ENCODE measurements around the gene ADGRV1. TPM values are rescaled to one million over a fixed set of nuclear protein-coding genes. Genes with fewer than 3 reads are reported as not detected.

ADGRV1 gene
- total RNA-seq, 2 experiments from 2014 or later, result not detected

- Histone ChIP-seq H3K27ac (ENCODE audit: low read depth, low read length, poor library complexity, severe bottlenecking) (no peak overlapping the region), H3K4me1 (ENCODE audit: insufficient read depth, low read length, poor library complexity, severe bottlenecking) (no peaks in the 10 kb centered on the region), H4K20me1 (ENCODE audit: insufficient read depth, low read length) (no peaks in the 10 kb centered on the region), H3K79me2 (ENCODE audit: insufficient read depth, low read depth, low read length) (no peaks in the 10 kb centered on the region), H3K9me2 (ENCODE audit: insufficient read depth, low read length) (no peaks in the 10 kb centered on the region), H3K36me3 (ENCODE audit: insufficient read depth, low read length) (no peaks in the 10 kb centered on the region), H3K4me3 (ENCODE audit: low read depth, low read length, poor library complexity, severe bottlenecking) (no peak overlapping the region), H2AFZ (ENCODE audit: low read length) (no peak overlapping the region), H3K9me3 (ENCODE audit: low read length) (no peaks in the 10 kb centered on the region), H3K4me2 (ENCODE audit: low read length) (no peak overlapping the region)
- no peak for DNase-seq (ENCODE audit: low spot score)
- intact Hi-C loops (cut with micrococcal nuclease; ENCODE audit: unreplicated experiment), result no loop called here
- TF ChIP-seq CTCF (conservative IDR thresholded peaks at IDR 0.05; ENCODE audit: low read length) (no peak), EZH2phosphoT487 (IDR thresholded peaks at IDR 0.05; ENCODE audit: borderline replicate concordance, low read depth, low read length) (no peak)
- BruUV-seq (replicated peaks), result no TSS peak
- POLR2A ChIA-PET, result no interaction called here
- CTCF ChIA-PET (ENCODE audit: unreplicated experiment), result no interaction called here
Measured at GRCh38 chr5:90902170-90902569, 343.6 kb downstream of the ADGRV1 start.

GRCh38 chr5:90902651-90903386, 344.2 kb downstream of the ADGRV1 start:
- Histone ChIP-seq H3K4me1 (ENCODE audit: insufficient read depth, low read length, poor library complexity, severe bottlenecking) (no peaks in the 10 kb centered on the region), H3K27ac (ENCODE audit: low read depth, low read length, poor library complexity, severe bottlenecking) (no peak overlapping the region), H3K36me3 (ENCODE audit: insufficient read depth, low read length) (no peaks in the 10 kb centered on the region), H3K4me3 (ENCODE audit: low read depth, low read length, poor library complexity, severe bottlenecking) (no peak overlapping the region), H3K4me2 (ENCODE audit: low read length) (no peak overlapping the region), H3K9me2 (ENCODE audit: insufficient read depth, low read length) (no peaks in the 10 kb centered on the region), H4K20me1 (ENCODE audit: insufficient read depth, low read length) (no peaks in the 10 kb centered on the region), H3K79me2 (ENCODE audit: insufficient read depth, low read depth, low read length) (no peaks in the 10 kb centered on the region), H2AFZ (ENCODE audit: low read length) (no peak overlapping the region), H3K9me3 (ENCODE audit: low read length) (no peaks in the 10 kb centered on the region)
- no TSS peak for BruUV-seq (replicated peaks)
- no peak for DNase-seq (ENCODE audit: low spot score)
- ChIA-PET CTCF (ENCODE audit: unreplicated experiment) (no interaction called here), POLR2A (no interaction called here)
- intact Hi-C loops (cut with micrococcal nuclease; ENCODE audit: unreplicated experiment), result no loop called here
- TF ChIP-seq CTCF (conservative IDR thresholded peaks at IDR 0.05; ENCODE audit: low read length) (no peak), EZH2phosphoT487 (IDR thresholded peaks at IDR 0.05; ENCODE audit: borderline replicate concordance, low read depth, low read length) (no peak)

- no peaks in the 10 kb centered on the region for H3K9me2 ChIP-seq (ENCODE audit: insufficient read depth, low read length)
- BruUV-seq (replicated peaks), result no TSS peak
- intact Hi-C loops (cut with micrococcal nuclease; ENCODE audit: unreplicated experiment), result no loop called here
- no peak overlapping the region for H3K27ac ChIP-seq (ENCODE audit: low read depth, low read length, poor library complexity, severe bottlenecking)
- no peaks in the 10 kb centered on the region for H3K36me3 ChIP-seq (ENCODE audit: insufficient read depth, low read length)
- ChIA-PET CTCF (ENCODE audit: unreplicated experiment) (no interaction called here), POLR2A (no interaction called here)
- no peak for DNase-seq (ENCODE audit: low spot score)
- H3K4me1 ChIP-seq (ENCODE audit: insufficient read depth, low read length, poor library complexity, severe bottlenecking), result no peaks in the 10 kb centered on the region
- H3K79me2 ChIP-seq (ENCODE audit: insufficient read depth, low read depth, low read length), result no peaks in the 10 kb centered on the region
- TF ChIP-seq CTCF (conservative IDR thresholded peaks at IDR 0.05; ENCODE audit: low read length) (no peak), EZH2phosphoT487 (IDR thresholded peaks at IDR 0.05; ENCODE audit: borderline replicate concordance, low read depth, low read length) (no peak)
- no peak overlapping the region for H3K4me3 ChIP-seq (ENCODE audit: low read depth, low read length, poor library complexity, severe bottlenecking)
- no peak overlapping the region for H3K4me2 ChIP-seq (ENCODE audit: low read length)
- H3K9me3 ChIP-seq (ENCODE audit: low read length), result no peaks in the 10 kb centered on the region
- no peak overlapping the region for H2AFZ ChIP-seq (ENCODE audit: low read length)
- H4K20me1 ChIP-seq (ENCODE audit: insufficient read depth, low read length), result no peaks in the 10 kb centered on the region
Measured at GRCh38 chr5:90909101-90909503, 350.5 kb downstream of the ADGRV1 start.
